NOMO-1 (cell line): ENCODE measurements around the gene SAMD4A.

Experiments
- DNase-seq, 2 experiments: peaks; one replicate each; lab custom pipeline; 2025; ENCODE audit not compliant: unreplicated experiment in 2 of 2; lab: John Stamatoyannopoulos, UW

SAMD4A gene

GRCh38 chr14:54653712-54654469, 87.0 kb downstream of the SAMD4A start:
- DNase-seq: no peak

- no peak for DNase-seq
Observed at GRCh38 chr14:54654605-54655004, 87.7 kb downstream of the SAMD4A start.

DNA sequence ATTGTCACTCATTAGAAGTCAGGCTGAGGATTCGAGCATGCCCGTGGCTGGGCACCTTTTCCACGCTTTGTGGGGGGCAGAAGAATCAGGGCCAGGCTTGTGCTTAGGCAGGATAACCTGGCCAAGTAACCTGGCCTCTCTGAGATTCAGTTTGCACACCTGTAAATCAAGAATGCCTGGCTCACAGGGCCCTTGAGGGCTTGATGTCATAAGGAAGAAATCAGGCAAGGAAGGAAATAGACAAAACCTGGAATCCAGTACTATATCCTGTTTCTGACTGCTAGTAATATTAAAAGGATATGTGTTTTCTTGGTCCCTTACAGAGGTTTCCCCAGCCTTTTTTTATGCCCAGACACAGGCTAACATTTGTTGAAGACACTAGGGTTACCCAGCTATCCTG, 91.9 kb downstream of the SAMD4A start:
- DNase-seq: no peak

DNA sequence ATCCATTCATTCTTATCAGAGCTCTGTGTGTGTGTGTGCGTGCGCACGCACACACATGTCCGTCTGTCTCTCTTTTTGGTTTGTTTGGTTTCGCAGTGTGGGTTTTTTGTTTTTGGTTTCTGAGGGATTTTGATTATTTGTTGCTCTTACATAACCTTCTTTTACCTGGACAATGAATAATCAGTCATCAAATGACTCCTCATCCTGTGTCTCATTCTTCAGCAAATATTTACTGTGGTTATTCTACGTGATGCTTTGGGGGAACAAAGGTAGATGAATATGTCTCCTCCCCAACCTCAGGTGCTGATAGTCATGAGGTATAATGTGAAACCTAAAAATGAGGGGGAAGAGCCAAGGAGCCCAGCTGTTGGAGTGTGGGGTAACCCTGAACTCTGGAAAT, 92.4 kb downstream of the SAMD4A start:
- no peak for DNase-seq

- no peak for DNase-seq
Observed at GRCh38 chr14:54660604-54661111, 93.7 kb downstream of the SAMD4A start.

DNA sequence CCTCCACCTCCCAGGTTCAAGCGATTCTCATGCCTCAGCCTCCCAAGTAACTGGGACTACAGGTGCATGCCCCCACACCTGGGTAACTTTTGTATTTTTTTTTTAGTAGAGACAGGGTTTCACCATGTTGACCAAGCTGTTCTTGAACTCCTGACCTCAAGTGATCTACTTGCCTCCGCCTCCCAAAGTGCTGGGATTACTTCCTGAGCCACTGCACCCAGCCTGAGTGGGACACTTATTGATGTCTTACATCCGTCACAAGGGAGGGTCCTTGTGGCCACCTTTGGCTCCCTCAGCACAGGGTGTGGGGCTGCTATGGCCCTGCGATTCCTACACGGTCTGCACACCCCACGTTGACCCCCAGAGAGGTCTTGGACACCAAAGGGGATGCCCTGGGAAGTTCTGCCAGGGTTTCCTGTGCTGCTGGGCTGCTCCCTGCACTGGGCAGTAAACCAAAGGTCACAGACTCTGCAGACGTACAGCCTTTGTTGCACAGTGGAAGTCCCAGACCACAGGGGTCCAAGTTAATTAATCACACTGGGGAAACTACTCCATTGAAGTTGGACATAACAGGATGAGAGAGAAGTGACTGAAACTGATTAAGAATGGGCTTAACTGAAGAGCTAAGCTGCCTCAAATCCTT, 95.7 kb downstream of the SAMD4A start:
- no peak for DNase-seq

GRCh38 chr14:54664961-54665360, 98.0 kb downstream of the SAMD4A start:
- DNase-seq: no peak

DNA sequence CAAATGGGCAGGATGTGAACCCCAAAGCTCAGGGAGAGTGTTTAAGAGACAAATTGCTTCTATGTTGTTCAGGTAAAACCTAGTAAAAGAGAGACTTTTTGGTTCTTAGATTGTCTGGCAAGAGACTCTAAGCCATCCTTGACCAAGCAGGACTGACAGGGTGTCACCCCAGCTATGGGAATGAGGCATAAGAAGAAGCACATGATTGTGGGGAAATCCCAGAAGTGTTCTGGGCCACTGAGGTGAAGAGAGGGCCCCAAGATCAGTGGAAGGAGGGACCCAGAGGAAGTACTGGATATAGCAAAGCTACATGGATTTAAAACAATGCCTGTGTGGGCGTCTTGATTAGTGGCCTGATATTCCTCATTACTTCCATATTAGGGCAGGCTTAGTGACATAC, 99.0 kb downstream of the SAMD4A start:
- no peak for DNase-seq

GRCh38 chr14:54667026-54667744, 100.3 kb downstream of the SAMD4A start:
- no peak for DNase-seq

DNA sequence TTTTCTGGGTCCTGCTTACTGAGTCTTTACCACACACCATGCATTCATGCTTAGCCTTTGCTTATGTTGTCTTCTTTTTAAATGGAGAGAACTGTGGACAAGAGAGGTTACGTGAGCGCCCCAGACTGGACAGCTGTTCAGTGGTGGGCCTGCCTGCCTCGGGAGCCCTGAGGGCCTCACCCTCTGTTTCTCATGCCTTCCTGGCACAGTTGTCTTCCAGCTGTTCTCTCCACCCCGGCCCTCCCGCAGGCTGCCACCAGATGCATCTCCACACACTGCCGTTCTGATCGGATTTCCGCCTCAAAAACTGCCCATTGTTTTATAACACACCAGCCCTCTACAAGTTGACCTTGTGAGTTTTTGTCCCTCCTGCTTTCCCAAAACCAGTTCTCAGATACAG, 100.8 kb downstream of the SAMD4A start:
- DNase-seq: no peak

DNA sequence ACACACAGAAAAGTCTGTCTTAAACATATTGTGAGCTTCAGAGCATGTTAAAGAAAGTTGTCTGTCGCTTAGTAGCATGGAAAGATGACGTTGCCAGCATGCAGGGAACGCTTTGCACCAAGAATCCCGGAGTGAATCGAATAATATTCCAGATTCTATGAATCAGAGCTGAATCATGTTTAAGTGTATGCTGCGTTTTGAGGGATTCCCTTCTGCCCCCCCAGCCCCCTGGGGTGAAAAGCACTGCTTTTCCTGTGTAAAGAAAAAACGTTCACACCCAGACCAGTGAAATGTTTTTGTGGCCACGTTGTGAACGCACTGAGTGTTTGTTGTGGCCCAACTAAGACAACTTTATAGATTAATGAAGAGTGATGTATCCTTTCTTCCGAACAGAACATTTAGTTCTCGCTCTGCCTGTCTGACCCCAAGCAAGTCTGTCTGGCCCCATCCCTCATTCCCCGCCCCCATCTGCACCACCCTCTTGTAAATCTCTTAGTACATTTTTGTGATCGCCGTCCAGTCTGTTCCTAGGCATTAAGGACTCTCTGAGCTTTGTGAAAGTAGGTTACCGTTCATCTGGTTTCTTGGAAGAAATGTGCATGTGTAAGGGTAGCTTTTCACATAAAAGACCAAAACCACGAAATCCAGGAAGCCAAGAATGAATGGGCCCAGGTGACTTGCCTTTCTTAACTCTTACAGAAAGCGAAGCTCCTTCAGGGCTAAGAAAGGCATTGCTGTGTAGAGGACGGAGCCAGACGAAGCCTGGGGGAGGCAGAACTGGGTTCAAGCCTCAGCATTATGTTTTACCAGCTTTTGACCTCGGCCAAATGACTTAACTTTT, 103.0 kb downstream of the SAMD4A start:
- no peak for DNase-seq

GRCh38 chr14:54671537-54671936, 104.6 kb downstream of the SAMD4A start:
- no peak for DNase-seq

GRCh38 chr14:54672181-54672580, 105.3 kb downstream of the SAMD4A start:
- no peak for DNase-seq

- no peak for DNase-seq
Observed at GRCh38 chr14:54672688-54673087, 105.8 kb downstream of the SAMD4A start.

GRCh38 chr14:54673193-54674045, 106.5 kb downstream of the SAMD4A start:
- no peak for DNase-seq

DNA sequence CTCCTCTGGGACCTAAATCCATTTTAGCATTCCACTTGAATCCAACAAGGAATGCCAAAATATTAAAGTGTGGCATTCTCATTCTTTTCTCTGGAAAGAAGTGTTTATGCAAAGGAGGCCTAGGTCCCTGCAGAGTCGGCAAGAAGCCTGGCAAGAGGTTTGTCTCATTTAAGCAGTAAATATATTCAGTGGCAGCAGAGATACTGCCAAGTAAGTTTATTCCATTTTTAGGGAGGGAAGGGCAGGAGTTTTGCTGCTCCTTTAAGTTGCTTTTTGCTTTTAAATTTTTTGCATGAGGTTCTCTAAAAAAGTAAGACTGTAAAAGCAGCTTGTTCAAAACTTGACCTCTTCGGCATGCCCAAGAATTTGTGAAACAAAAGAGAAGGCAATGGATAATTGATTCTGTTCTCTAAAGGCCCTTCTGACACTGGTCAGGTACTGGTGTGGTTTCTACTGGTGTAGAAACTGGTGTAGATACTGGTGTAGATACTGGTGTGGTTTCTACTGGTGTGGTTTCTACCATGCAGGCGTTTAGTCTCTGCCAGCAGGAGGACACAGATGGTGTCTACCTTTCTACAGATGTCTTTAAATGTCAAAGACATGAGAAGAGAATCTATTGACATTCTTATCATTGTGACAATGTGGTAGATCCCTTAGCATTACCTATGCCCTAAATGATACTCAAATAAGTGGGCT, 107.3 kb downstream of the SAMD4A start:
- DNase-seq: no peak

- no peak for DNase-seq
Observed at GRCh38 chr14:54675236-54676128, 108.6 kb downstream of the SAMD4A start.
